SHP77 treated with DMSO at 0.1 percent for 48 hours (cell line): Measurements from ENCODE around the gene VPS33A.
A peak's percentile ranks its signal among the peaks of the same experiment; 100 is the strongest.

Source experiments
- DNase-seq: peaks from one replicate; lab custom pipeline; 2025; lab: John Stamatoyannopoulos, UW

VPS33A gene

DNA sequence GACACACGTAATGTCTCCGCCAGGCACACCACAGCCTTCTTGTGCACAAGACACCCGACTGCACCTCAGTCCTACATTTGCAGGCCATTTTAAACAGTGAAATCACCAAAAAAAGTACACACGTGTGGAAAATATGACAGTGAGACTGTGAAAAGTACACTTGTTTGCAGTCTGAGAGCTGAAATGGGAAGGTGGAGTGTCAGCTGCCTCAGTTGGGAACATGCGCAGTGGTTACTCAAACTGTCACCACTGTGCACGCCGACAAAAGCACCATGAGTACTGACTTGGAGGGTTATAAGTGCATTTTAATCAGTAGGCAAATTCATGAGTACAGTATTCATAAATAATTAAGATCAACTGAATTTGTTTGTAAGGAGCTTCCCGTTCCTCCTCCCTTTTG is 15.8 kb downstream of the VPS33A start:
- no peak for DNase-seq

DNA sequence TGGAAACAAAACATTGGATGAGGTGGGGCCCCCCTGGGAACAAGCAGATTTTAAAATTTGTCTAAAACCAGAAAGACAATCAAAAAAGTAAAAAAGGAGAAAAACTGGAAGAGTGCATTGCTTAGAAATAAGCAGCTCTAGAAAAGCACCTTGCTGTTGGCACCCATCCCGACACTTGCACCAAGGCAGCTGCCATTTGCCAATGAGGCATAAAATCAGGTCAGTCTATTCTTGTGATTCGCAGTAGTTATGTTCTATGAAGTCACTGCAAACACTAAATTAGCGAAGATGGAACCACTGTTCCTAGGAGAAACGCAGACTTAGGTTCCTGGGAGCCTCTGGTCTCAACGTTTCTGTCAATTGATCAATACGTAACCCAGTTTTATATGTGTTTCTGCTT is 16.2 kb downstream of the VPS33A start:
- peak; percentile 17 for DNase-seq

DNA sequence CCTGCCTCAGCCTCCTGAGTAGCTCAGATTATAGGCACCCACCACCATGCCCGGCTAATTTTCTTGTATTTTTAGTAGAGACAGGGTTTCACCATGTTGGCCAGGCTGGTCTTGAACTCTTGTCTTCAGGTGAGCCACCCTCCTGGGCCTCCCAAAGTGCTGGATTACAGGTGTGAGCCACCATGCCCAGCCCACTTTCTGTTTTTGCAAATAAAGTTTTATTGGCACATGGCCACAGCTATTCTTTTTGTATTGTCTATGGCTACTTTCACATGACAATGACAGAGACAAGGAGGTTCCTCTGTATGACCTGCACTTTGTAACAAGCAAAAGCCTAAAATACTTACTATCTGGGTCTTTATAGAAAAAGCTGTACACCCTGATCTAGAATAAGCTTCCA is 20.7 kb downstream of the VPS33A start:
- DNase-seq: no peak

DNA sequence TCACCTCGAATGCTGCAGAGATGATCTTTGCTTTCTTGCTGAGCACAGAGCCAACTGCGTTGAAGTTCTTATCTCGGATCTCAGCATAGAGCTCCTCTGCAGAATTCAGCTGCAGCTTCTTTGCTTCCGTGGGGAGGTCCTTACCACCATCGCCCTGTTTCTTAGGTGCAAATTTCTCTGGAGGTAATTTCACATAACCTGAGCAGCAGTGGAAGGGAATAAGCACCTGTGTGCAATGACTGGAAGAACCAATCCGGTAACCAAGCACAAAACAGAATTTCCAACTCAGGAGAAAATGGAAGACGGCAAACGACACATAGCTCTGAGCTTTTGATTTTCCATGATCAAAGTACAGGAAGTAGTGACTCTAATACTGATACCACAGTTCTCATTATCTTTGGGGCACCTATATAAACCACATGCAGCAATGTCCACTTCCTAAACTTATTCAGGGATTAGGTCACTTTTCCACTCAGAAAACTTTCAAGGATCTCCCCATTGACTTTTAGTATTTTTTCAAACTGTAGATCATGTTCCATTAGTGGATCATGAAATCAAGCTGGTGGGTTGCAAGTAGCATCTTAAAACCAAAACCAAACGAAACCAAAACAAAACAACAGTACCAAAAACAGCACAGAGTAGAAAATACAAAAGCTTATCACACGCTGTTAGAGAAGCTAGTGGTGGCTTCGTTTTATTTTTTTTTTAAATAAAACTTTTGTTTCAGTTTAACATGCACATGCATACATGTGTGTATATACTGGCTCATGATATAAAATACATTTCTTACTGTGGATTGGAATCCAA is 21.5 kb downstream of the VPS33A start:
- DNase-seq: no peak

DNA sequence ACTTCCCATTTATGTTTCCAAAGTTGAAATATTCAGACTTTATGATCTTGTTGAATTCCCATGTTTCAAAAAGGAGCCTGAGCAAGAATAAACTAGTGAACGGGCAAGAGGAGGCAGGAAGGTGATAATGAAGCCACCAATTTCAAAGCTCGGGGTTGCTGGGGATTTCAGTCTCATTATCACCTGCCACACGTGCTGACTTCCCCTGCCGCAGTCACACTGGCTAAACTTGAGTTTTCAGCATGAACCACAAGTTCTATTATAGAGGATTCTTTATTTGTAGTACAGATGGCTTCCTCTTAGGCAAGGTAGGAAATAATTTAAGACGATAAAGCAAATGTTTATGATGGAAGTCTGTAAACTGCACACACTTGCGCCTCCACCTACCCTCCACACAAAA is 22.3 kb downstream of the VPS33A start:
- DNase-seq: no peak

DNA sequence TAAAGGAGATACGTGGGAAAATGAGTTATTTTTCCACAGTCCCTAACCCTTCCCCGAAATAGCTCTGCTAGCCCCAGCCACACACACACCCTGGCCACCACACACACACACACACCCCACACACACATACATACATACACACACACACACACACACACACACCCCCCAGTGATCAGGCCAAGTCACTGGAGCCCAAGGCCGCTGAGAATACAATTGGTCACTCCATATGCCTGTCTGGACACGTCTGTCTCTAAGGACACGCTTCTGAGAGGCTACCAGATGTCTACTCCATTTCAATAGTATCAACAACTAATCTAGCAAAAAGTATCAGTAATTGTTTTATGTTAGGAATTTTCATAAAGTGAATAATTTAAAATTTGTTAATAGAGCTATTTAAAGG is 27.4 kb downstream of the VPS33A start:
- DNase-seq: peak; percentile 7

DNA sequence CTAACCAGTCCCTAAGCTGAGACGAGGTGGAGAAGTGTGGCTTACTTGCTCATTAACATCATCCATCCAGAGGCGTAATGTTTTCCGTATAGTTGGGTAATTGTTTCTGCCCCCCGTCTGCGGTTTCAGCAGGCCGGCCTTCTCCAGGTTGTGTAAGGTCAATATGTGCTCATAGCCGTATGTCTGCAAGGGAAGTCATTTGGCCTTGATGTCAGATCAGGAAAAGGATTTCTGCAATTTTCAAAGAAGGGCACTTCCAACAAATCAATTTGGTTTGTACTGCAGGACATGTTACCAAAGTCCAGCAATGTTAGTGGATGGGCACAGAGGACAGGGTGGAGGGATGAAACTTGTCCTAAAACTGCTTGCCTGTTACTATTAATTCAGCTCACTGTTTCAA is 30.6 kb downstream of the VPS33A start:
- DNase-seq: no peak

DNA sequence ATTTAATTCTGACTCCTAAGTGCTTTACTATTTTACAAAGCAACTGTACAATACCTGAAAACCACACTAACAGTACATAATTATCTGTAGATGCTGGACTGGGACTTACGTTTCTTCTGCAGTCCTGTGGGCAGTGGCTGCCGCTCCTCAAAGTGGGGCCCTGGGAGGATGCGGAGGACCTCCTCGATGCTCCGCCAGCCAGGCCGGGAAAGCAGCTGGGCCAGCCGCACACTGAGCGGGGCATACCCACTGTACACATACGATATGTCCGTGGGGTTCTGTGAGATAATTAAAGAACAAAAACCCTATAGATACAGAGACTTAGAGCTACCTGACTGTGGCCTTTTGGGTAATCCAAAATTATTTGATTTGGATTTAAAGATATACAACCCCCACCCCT is 33.6 kb downstream of the VPS33A start:
- no peak for DNase-seq

DNA sequence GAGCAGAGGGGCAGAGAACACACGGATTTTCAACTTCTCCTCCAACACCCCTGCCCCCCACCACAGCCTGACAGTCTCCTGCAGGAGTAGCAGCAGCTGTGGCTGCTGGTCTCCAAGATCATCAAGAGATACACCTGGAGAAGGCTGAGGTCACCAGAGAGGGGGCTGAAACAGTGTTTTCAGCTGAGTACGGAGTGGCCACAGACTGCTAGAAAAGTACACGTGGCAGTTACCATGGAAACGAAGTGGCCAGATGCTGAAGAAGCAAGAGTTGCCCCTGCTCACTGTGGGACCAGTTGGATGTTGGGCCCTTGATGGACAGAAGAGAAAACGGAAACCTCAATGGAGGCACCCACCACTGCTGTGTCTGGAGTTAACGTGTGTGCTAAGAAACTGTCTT is 35.5 kb downstream of the VPS33A start:
- DNase-seq: no peak

DNA sequence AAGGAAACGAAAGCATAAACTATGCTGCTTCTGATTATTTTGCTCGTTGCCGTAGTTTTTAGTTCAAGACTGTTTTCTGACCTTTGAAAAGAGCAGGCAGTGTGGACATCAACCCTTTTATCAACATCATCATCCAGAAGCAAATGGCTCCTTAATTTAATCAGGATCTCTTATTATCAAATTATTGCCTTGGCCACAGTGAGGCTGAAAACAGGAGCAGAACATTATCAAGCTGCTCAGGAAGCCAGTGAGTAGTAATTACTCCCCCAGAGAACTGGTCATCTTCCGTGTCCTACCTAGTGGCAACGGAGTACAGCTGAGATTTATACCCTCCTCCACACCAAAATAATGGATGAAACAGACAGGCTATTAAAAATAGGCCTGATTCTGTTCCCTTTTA is 38.2 kb downstream of the VPS33A start:
- no peak for DNase-seq

DNA sequence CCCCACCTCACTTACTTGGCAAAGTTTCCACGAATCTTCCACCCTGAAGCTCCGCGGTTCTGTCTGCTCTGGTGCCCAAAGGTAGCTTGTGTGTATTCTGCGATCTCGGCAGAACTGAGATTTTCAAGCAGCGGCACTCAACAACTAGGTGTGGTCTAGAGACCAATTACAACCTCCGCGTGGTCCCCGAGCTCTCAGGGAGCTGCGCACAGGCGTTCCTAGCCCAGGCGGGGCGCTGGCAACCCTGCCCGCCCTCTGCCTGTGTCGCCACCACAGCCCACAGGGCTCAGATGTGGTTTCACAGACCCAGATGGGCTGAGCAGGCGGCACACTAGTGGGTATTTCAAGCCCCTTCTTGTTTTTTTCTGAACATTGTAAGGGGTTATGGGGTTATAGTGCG is 39.0 kb downstream of the VPS33A start:
- DNase-seq: no peak

DNA sequence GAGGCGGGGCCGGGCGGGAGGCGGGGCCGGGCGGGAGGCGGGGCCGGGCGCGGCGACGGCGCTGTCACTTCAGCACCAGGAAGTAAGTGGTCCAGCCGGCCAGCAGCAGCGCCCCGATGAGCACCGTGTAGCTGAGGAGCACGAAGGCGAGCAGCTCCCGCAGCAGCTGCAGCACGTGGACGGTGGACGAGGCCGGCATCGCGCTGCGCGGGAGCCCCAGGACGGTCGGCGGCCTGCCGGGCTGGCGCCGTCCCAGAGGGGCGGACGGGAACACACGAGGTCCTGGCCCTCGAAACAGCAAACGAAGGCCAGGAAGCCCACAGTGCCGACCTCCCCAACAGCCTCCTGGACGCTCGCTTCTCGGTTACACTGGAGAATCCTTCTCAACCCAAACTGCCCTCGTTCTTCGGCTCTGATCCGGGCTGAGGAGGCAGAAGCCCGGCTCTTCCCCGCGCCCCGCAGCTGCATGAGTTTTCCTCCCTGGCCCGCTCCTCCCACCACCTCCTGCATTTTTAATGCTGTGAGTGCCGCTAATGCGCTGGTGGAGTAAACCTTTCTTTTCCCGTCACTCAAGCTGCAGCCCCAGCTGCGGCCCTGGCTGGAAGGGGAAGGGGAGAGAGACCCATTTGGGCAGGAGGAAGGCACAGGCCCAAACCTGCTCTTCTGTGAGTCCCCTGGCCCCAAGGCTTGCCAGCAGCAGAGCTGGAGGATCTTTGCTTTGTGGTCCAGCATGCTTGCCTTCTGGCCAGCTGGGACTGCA is 39.7 kb downstream of the VPS33A start:
- DNase-seq: no peak

DNA sequence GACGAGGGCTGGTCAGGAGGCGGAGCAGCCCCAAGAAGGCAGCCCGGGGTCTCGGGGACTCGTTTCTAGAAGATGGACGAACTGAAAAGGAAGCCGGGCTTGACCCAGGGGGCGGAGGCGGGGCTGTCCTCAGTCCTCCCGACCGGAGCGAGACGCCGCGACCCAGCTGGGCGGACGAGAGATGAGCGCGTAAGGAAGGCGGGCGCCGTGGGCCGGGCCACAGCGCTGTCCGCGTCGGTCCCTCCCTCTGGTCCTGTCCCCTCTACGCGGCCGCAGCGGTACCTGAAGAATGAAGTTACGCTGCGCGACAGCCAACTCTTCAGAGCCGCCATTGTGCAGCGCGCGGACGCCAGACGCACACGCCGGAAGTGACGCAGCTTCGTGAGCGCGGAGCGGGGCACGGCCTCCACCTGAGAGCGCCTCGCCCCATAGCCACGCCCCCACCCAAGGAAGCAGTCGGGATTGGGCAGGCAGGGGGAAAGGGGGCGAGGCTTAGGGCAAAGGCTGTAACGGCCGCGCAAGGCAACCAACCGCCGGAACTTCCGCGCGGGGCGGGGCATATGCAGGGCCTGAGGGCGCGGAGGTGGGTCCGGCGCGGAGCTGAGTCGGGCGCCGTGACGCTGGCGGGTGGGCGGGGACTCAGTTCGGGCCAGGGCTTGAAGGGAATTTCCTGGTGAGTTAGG is 40.5 kb downstream of the VPS33A start, which contains the start of gene DIABLO:
Gene DIABLO, minus strand, starts transcription at position 370 of the 683 bp plus-strand sequence. Its CDS starts 38 bp downstream, at position 332.
- DNase-seq: peak; percentile 99

DNA sequence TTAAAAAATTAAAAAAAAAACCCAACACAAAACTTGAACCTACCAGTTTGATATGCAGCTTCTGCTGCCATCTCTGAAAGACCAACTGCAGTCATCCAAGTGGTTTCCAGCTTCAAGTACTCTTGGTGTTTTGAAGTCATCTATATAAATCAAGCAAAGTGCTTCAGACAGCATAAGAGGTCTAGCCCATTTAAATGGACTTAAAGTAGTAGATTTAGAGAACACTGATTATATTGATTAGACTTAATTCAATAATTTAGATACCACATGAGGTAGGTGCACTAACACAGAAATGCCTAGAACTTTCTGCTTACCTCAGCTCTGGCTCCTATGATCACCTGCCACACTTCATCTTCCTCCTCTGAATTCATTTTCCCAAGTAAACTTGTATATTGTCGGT is 49.8 kb downstream of the VPS33A start:
- no peak for DNase-seq

DNA sequence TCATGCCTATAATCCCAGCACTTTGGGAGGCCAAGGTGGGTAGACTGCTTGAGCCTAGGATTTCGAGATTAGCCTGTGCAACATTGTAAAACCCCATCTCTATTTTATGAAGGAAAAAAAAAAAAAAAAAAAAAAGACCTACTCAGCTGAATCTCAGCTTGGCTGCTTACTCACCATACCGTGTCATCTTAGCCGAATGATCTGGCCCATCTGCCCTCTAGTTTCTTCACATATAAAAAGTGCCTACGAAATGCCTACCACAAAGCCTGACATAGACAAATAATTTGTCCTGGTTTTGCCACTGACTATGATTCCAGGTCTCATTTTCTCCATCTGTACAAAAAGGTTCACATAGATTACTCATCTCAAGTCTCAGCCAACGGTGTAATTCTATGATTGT is 50.5 kb downstream of the VPS33A start:
- DNase-seq: no peak

DNA sequence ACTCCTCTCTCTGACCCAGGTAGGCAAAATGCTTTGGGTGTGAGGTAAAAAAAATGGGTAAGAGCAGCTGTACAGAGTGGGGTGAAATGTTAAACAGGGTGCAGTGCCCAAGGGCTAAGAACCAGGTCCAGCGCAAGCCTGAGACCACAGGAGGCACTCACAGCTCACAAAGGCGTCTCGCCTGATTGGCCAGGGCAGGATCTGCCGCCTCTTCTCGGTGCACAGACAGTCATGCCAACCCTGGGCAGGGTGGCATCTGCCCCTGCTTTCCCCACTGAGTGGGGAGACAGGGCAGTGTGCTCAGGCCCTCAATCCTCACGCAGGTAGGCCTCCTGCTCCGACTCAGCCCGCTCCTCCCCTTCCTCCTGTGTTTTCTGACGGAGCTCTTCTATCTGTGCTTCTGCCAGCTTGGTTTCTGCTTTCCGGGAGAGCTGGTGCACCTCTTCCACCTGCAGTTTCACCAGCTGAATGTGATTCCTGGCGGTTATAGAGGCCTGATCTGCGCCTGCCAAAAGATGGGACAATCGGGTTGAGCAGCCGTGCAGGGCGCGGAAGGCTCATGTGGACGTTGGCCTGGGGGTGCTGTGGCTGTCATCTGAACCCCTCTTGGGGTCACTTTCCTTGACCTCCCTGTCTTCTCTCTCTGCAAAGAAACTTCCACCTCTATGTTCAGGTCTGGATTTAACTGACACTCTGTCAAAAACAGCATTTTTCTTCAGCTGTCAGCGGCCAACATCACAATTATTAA is 58.0 kb downstream of the VPS33A start:
- no peak for DNase-seq

DNA sequence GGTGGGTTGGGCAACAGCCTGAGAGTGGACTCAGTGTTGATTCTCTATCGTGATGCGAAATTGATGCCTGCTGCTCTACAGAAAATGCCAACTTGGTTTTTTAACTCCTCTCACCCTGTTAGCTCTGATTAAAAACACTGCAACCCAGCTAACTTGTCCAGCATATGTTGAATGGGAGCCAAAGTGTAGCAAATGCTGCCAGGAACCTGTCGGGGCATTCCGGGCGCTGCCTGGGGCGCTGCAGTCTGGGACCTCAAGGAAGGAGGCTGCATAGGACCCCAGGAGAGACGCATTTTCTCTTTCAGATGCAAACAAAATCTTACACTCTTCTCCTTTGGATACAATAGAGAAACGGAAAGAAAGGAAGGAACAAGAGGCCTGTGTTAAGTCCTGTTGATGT is 58.9 kb downstream of the VPS33A start:
- DNase-seq: no peak

DNA sequence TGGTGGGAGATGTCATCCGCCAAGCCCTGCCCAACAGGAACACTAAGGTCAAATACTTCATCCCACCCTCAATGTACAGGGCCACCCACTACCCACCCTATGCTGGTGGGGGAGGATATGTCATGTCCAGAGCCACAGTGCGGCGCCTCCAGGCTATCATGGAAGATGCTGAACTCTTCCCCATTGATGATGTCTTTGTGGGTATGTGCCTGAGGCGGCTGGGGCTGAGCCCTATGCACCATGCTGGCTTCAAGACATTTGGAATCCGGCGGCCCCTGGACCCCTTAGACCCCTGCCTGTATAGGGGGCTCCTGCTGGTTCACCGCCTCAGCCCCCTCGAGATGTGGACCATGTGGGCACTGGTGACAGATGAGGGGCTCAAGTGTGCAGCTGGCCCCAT is 59.3 kb downstream of the VPS33A start:
- no peak for DNase-seq

DNA sequence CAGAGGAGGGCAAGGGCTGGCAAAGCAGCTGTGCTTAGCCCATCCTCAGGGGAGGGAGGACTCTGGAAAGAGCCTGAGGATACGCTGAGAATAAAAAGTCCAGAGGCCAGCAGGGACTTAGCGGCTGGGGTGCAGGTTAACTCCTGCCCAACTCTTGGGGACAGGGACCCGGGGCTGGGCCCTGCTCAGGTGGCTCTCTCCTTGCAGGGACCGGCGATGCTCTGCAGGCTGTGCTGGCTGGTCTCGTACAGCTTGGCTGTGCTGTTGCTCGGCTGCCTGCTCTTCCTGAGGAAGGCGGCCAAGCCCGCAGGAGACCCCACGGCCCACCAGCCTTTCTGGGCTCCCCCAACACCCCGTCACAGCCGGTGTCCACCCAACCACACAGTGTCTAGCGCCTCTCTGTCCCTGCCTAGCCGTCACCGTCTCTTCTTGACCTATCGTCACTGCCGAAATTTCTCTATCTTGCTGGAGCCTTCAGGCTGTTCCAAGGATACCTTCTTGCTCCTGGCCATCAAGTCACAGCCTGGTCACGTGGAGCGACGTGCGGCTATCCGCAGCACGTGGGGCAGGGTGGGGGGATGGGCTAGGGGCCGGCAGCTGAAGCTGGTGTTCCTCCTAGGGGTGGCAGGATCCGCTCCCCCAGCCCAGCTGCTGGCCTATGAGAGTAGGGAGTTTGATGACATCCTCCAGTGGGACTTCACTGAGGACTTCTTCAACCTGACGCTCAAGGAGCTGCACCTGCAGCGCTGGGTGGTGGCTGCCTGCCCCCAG is 60.0 kb downstream of the VPS33A start:
- DNase-seq: no peak

DNA sequence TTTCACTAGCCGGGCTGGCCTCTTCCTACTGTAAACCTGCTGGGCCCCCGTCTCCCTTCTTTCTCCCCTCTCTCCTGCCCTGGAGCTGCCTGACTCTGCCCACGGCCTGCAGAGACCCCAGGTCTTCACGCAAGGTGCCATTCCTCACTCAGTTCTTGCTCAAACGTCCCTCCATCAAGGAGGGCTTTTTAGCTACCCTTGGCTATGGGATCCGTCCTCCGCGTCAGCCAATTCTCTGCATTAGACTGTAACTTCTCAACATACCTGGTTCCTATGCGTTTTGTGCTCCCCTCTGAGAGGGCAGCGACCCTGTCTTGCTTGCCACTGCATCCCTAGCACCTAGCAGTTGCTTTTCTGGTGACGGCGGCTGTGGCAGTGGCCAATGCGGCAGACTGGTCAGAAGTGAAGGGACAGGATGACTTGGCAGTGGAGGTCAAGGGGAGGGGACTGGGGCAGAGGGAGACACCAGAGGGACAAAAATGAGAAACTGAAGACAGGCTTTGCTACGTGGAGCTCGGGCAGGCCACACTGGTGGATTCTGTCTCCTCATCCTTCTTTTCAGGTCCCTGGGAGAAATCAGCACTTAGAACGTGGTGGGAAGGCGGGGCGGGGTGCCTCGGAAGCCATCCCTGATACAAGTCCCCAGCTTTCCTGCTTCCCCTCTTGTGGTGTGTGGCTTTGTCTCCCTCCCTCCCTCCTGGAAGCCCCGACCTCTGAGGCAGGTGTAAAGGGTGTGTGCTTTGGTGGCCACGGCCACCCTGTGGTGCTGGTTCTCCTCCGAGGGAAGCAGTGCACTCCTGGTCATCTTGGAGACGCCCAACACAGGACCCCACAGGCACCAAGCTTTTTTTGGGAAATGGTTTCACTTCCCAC is 61.0 kb downstream of the VPS33A start:
- DNase-seq: no peak
